Measurements from ENCODE around the gene MBLAC1.

The MBLAC1 gene

DNA sequence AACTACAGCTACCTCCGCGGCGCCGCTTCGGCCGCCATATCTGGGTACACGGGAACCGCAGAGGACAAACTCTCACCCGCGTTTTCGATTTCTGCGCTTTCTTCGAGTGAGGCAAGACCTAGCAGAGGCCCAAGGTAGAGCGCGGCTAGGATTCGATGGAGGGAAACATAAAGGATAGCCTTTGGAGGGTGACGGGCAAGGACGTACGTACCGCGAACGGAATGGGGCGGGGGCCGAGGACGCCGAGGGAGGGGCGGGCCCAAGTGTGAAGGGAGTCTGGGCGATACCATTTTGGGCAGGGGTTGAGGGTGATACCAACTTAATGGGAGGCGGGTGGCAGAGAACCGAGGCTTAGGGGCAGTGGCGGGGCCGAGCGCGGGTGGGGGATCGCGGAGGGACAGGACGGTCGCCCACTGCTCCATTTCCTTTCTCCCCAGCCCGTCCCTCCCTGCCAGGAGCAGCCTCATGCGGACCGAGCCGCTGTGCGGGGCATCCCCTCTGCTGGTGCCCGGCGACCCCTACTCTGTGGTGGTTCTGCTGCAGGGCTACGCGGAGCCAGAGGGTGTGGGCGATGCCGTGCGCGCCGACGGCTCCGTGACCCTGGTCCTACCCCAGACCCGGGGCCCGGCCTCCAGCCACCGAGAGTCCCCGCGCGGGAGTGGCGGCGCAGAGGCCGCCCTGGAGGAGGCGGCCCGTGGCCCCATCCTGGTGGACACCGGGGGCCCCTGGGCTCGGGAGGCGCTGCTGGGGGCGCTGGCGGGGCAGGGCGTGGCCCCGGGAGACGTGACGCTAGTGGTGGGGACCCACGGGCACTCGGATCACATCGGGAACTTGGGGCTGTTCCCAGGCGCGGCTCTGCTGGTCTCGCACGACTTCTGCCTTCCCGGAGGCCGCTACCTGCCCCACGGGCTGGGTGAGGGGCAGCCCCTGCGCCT lies at the start of gene MBLAC1:
Gene MBLAC1, plus strand, starts transcription at position 37 of the 935 bp plus-strand sequence. Its CDS starts 429 bp downstream, at position 466.
- FAIRE-seq, result no peak

GRCh38 chr7:100077205-100077604 lies 49.6 kb upstream of the MBLAC1 start:
- FAIRE-seq, result no peak

DNA sequence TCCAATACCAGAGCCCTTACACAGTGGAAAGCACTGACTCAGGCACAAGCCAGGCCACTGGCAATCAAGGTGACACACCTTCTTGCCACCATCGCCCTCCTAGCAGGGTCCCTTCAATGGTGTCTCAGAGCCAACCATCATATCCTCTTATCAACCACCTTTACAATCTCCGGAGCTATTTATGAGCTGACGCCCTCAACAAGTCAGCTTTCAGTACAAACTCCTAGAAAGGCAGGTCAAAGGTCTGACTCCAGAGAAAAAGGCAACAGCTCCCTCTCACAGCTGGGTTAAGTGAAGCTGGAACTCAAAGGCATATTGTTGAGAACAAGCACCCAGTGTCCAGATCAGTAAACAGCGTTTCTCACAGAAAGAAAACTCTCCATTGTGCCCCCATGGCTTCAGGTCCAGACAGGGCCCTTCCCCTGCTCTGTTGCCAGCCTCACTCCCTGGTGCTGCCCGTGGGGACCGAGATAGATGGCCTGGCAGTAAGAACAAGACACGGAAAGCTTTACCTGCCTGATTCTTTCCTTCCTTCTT lies 47.7 kb upstream of the MBLAC1 start:
- FAIRE-seq, result no peak

GRCh38 chr7:100080907-100081534 lies 45.7 kb upstream of the MBLAC1 start:
- FAIRE-seq, result no peak

GRCh38 chr7:100081535-100082102 lies 45.1 kb upstream of the MBLAC1 start, which contains the start of gene ZNF3:
TSS of gene ZNF3 (minus strand) at chr7:100081723. CDS start at chr7:100077357, 4,366 bp downstream.
- no peak for FAIRE-seq

DNA sequence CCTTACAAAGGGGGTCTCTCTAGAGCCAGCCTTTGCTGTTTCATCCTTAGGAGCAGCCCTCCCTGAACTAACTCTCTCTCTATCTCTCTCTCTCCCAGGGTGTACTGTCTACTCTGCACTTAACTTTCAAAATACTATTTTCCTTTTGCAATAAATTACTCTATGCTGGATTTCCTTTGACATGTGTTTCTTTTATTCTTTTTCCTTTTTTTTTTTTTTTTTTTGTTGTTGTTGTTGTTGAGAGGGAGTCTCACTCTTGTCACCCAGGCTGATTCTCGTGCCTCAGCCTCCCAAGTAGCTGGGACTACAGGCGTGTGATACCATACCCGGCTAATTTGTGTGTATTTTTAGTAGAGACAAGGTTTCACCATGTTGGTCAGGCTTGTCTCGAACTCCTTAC lies 43.8 kb upstream of the MBLAC1 start:
- no peak for FAIRE-seq

- no peak for FAIRE-seq
Observed at GRCh38 chr7:100085515-100085914, 41.3 kb upstream of the MBLAC1 start.

- FAIRE-seq, result no peak
Observed at GRCh38 chr7:100087055-100087750, 39.6 kb upstream of the MBLAC1 start.

DNA sequence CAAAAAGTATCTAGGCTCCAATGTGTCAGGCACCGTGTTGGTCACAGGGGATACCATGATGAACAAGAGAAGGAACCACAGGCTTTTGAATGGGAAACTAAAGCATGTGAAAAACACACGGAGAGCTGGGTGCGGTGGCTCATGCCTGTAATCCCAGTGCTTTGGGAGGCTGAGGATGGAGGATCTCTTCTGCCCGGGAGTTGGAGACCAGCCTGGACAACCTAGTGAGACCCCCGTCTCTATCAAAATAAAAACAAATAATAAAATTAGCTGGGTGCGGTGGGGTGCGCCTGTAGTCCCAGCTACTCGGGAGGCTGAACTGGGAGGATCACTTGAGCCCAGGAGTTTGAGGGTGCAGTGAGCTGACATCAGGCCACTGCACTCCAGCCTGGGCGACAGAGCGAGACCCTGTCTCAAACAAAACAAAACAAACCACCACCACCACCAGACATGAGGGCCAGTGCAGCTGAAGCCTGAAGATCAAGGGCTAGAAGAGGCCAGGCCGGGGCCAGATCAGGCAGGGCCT lies 38.6 kb upstream of the MBLAC1 start:
- no peak for FAIRE-seq

DNA sequence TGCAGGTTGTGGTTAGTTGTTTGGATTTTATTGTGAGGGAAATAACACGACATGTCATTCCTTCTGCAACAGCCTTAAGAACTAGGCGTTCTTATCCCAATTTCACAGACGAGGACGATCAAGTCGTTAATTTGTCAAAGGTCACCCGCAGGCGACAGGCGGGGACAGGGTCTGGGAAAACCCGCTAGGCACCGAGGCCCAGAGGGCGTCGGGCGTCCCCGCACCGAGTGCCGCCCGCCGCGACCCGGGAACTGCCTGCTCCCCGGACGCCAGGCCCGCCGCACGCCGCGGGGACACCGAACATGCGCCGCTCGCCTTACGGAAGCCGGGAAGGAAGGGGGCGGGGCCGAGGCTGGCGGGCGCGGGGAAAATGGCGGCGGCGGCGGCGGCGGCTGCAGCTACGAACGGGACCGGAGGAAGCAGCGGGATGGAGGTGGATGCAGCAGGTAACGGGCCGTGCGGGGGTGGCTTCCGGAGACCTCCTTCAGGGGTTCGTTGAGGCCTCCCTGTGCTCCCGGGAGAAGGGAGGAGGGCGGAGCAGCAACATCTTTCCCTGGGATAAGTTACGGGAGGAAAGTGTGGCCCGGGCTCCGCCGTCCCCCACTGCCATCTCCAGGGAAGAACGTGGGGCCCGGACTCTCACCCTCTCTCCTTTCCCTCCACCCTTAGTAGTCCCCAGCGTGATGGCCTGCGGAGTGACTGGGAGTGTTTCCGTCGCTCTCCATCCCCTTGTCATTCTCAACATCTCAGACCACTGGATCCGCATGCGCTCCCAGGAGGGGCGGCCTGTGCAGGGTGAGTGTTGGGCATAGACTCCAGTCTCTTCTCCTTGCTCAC lies 37.9 kb upstream of the MBLAC1 start, which contains the start of gene COPS6:
Gene COPS6, plus strand, starts transcription at position 349 of the 837 bp plus-strand sequence. Its CDS starts 22 bp downstream, at position 371.
- no peak for FAIRE-seq

DNA sequence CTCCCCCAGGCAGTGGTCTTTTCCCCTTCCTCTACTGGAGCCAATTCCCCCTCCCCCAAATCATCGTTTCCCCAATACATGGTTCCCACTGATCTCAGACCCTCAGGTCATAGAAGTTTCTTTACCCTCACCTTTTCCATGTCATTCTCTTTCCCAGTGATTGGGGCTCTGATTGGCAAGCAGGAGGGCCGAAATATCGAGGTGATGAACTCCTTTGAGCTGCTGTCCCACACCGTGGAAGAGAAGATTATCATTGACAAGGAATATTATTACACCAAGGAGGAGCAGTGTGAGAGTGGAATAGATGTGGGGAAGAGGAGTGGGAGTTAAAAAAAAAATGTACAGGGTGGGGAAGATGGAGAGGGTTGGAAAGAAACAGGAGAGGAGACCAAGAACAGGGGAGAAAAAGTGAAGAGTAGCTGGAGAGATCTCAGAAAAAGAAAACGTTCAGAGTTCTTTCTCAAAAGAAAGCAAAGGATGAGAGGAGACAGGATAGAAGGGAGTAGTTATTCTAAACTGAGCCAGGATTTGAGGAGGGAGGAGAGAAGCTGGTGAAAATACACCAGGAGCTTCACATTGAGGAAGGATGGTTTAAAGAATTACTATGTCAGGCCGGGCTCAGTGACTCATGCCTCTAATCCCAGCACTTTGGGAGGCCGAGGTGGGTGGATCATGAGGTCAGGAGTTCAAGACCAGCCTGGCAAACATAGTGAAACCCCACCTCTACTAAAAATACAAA lies 37.1 kb upstream of the MBLAC1 start:
- no peak for FAIRE-seq

GRCh38 chr7:100090527-100091410 lies 36.0 kb upstream of the MBLAC1 start:
- FAIRE-seq, result no peak

- no peak for FAIRE-seq
Observed at GRCh38 chr7:100091411-100092181, 35.2 kb upstream of the MBLAC1 start.

DNA sequence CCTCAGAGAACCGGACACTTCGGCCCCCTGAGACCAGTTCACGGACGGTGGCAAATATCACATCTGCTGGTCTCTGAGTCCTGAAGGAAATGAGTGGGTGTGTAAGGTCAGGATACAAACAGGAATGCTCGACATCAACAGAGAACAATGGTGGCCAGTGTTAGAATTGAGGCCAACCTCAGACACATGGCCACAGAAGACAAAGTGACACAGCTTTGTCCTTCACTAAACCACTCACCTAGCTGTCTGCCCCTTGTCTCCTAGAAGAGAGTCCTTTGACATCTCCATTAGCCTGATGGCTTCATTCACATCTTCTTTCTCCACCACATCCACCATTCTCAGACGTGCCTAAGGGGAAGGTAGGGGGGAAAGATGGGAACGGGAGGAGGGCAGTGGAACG lies 33.7 kb upstream of the MBLAC1 start:
- FAIRE-seq, result no peak

- FAIRE-seq, result no peak
Observed at GRCh38 chr7:100093498-100093897, 33.3 kb upstream of the MBLAC1 start.

DNA sequence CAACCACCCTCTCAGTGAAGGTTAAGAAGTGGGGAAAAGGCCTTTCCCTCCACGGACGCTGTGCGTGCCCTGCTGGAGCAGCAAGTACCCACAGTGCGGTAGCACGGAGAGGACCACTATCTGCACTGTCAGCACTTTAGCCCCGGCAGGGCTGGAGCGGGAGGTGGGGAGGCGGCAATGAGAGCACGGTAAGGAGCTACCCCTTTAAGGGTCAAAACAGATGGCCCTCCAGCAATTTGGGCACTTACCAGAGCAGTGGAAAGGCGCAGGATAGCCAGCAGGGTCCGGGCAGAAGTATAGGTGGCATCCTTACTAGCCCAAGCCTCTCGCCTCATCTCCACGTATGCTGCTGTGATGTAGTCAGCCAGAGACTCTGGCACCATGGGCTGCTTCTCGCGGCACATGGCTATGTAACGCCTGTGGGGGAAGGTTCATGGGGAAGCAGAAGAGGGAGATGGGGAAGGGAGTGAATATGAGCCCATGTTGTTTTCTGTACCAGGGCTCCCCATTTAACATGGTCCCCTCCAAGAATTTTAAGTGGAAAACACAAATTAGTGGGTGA lies 32.8 kb upstream of the MBLAC1 start:
- FAIRE-seq, result no peak

DNA sequence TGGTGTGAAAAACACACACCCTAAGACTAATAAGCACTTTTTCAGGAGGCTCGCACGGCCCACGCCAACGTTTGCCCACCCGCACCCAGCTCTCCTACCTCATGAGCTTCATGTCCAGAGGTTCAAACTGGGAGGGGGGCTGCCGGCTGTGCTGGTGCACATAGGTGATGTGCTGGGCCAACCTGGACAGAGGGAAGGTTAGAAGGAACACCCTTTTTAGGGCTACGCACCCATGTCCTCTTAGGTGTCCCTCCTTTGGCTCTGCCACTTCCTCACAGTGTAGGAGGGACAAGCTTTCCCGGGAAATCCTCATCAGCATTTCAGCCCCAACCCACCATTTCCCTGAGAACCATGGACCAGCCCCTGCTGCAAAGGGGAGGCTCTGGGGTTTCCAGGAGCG lies 31.5 kb upstream of the MBLAC1 start:
- no peak for FAIRE-seq

DNA sequence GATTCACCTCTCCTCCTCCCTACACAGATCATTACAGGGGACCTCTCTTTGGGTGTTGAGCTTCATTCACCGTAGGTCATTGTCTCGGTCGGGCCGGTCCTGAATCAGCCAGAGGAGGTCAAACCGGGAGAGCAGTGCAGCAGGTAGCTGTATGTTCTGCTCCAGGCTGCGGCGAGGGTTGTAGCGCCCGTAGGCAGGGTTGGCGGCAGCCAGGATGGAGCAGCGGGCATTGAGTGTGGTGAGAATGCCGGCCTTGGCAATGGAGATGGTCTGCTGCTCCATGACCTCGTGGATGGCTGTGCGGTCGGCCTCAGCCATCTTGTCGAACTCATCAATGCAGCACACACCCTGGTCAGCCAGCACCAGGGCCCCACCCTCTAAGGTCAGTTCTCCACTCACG lies 31.1 kb upstream of the MBLAC1 start:
- FAIRE-seq, result no peak
